NOMO-1 treated with DMSO at 0.1 percent for 48 hours (cell line): ENCODE results near the gene PFKFB2.

Experiments used
- DNase-seq: peaks from one replicate; lab custom pipeline; 2025; ENCODE audit not compliant: unreplicated experiment; lab: John Stamatoyannopoulos, UW

Gene PFKFB2

GRCh38 chr1:207052911-207053769 lies at the start of gene PFKFB2:
Gene PFKFB2, plus strand, starts transcription at chr1:207053275. Its CDS starts 1,443 bp downstream, at chr1:207054718.
- peak; percentile 91 for DNase-seq

- peak; percentile 22 for DNase-seq
Measured at GRCh38 chr1:207004931-207005830, 47.9 kb upstream of the PFKFB2 start.

- no peak for DNase-seq
Measured at GRCh38 chr1:207006083-207006482, 47.0 kb upstream of the PFKFB2 start.

DNA sequence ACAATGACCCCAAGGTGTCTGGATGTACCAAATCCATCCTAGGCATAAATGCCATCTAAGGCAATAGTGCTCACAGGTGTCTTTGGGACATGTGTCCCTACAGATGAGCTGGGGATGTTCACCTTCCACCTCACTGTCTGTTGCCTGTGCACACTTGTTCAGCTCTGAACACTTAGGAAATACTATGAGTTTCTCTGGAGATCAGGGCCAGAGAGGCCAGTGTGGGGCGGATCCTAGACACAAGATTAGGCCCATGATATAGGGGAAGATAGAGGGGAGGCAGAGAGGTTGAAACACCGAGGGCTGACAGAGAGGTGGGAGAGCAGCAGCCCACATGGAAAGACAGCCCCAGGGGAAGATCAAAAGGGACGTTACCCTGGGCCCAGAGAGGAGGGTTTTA lies 46.2 kb upstream of the PFKFB2 start:
- DNase-seq = no peak

GRCh38 chr1:207007352-207008033 lies 45.6 kb upstream of the PFKFB2 start:
- no peak for DNase-seq

DNA sequence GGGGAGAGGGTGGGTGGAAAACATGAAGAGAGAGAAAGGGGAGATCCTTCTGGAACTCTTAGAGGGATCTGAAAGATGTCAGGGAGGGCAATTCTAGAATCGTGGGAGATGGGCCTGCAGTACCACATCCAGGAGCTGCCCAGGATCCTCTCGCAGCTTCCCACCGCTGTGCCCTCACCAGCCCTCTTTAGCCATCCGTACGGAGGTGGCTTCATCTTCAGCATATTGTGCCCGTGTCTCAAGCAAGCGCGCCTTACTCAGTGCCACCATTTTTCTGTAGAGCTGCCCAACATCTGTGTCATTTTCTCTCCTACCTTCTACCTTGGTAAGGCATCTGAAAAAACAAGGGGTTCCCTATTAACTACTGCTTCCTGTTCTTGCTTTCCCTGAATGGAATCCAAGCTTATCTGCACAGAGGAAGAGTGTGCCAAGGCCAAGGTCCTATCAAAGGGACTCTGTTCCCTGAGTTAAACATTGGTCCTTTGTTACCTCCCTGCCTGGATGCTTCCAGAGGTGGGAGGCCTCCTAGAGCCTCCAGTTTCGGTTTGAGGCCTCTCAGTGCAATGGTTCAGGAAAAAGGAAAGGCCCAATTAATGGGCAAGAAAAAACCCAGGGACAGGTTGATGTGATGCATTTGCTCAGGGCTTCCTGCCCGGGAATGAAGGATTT lies 43.8 kb upstream of the PFKFB2 start:
- no peak for DNase-seq

DNA sequence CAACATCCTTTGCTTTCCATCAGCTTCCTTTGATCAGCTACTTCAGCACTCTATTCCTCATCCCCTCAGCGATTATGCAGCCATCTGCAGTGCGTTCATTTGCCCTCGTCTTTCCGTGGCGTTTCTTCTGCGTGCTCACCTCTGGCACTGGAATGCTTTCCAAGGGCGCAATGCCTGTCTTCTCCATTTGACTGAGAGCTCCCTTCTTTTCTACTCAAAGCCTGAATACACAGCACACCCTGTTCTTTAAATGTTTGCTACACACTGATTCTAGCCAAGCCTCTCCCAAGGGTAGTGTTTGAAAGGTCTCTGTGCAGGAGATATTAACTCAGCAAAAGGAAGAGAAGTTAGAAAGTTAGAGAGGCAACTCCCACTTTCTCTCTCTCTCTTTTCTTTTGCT lies 43.1 kb upstream of the PFKFB2 start:
- no peak for DNase-seq

DNA sequence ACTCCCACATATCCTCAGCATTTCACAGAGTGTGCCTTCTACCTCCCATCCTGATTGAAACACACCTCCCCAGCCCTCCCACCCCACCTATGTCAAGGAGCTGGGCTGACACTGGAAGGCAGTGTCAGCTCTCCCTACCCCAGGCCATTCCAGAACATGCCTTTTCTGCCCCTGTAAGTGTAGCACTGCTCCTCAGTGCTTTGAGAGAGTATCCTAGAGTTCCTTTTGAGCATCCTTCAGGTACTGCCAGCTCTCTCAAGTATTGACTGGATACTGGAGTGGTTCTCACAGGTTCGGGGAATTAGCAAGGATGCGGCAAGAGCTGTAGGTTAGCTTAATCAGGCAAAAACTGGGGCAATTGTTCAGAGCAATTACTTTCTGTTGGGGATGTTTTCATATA lies 42.3 kb upstream of the PFKFB2 start:
- no peak for DNase-seq

GRCh38 chr1:207013321-207014085 lies 39.6 kb upstream of the PFKFB2 start:
- no peak for DNase-seq

GRCh38 chr1:207014728-207015127 lies 38.3 kb upstream of the PFKFB2 start:
- no peak for DNase-seq

GRCh38 chr1:207015791-207016190 lies 37.3 kb upstream of the PFKFB2 start:
- no peak for DNase-seq

- DNase-seq = peak; percentile 76
Measured at GRCh38 chr1:207017615-207018559, 35.2 kb upstream of the PFKFB2 start.

GRCh38 chr1:207018707-207019106 lies 34.4 kb upstream of the PFKFB2 start:
- no peak for DNase-seq

DNA sequence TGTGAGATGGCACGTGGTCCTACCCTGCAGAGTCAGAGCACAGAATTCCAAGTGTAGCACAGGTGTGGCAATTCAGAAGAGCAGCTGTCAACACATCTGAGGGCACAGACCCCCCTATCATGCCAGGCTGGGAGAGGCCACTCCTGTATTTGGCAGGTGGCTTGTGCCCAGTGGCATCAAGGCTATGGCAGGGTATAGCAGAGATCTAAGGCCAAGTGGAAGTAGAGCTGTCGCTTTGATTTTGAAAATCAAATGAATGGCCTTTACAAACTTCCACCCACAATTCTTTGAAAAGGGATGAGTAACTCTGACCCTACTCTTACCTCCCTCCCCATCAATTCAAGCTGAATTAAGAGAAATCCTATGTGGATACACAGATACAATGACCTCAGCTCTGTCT lies 33.9 kb upstream of the PFKFB2 start:
- DNase-seq = no peak

GRCh38 chr1:207019661-207020060 lies 33.4 kb upstream of the PFKFB2 start:
- DNase-seq = no peak

DNA sequence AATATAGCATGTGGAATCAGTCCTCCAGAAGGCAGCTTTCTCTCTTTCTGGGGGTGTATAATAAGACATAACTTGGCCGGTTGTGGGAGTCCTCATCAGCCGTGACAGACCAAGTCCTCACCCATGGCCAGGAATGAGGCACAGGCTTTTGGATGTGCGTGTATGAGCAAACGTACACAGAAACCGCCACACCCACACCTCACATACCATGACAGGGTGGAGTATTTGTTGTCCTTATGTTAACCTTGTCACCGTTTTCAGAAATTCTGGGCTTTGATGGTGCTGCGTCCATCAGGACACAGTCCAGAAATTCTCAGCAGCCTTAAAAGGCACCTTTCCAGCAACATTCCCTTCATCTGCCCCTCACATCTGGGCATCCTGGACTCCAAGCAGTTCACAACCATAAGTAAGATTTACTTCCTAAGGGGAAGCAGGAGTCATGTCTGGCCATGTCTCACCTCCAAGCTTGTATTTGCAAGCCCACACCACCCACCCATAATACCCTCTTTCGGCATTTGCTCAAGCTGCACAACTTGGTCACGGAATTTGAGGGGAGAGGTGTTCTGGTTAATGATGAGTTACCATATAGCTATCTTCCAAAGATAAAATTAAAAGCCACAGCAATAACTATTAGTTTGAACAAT lies 32.9 kb upstream of the PFKFB2 start:
- DNase-seq = no peak

DNA sequence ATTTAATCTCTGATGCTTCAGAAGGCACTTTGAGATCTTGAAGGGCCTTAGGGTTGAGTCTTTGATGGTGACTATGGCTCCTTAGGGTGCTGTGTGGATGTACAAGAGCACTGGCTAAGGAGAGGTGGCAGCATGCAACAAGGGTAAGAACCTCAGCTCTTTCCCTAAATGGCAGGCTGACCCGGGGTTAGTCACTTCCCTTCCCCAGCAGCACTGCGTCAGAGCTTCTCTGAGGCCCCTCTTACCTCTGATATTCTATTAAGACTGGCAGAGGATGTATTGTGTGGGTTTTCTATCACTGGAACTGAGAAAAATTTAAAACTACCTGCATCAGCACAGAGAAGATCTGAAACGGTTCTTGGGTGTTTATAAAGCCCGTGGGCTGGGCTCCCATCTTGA lies 32.4 kb upstream of the PFKFB2 start:
- no peak for DNase-seq

DNA sequence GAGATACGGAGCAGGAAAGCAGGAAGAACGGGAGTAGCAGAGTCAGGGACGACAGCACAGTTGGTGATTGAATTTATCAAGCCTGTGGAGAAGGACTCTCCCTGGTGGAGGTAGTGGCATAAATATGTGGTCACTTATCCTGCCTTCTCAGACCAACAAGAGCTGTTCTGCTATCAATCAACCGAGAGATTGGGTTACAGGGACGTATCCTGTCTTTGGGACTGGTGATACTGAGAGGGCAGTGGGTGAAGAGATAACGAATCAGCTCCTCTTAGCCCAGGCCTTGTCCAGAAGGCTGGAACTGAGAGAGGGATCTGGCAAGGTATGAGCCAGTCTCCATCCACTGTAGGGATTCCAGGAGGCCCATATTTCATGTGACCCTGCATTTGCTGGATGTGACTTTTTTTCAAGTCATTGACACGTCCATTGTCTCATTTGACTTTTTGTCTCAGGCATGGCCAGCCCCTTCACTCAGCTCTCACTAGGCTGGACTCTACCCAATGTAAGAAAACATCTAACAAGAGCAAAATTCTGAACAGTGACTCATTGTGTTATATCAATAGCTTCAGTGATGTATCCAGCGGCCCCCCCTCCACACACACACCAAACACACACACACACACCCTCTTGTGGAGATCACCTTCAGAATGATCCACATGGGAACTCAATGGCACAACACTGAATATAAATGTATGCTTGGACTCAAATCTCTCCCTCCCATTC lies 31.8 kb upstream of the PFKFB2 start:
- DNase-seq = no peak
